Measurements from ENCODE around the gene NHLRC1. TPM values are rescaled to one million over a fixed set of nuclear protein-coding genes. Genes with fewer than 3 reads are reported as not detected.

Gene NHLRC1
- polyA plus RNA-seq, 1 of the 3 experiments (the other 2 are of a cell fraction), result 0.15 TPM

DNA sequence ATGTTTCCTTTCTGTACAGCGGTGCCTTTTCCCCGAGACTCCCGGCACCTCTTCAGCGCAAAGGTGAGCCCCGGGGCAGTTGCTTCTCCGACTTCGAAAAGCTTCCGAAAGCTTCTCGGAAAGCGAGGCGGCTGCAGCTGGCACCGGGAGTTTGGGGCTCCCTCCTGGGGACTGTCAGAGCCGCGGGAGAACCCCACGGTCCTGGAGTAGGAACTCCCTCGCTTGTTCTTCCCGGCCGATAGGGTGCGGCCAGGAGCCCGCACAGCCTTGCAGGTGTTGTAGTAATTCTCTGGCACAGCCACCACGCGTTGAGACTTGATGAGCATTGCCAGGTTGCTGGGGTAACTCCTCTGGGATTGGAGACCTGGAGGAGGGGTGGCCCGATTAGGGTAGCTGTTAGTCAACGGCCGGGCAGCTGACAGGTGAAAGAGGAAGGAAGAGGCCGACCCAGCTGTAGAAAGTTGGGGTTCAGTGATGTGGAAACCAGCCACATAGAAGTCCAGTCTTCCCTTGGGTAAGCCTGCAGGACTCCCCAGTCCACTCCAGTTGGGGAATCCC is 33.5 kb upstream of the NHLRC1 start:
- H3K36me3 ChIP-seq (replicated peaks in 1 of 2; ENCODE audit: control insufficient read depth in 1 of 2, insufficient read depth in 2 of 2, low read length in 1 of 2), result peaks cover 0 to 5% of the 10 kb centered on the region in 2 experiments
- H4K20me1 ChIP-seq (ENCODE audit: insufficient read depth), result no peaks in the 10 kb centered on the region
- H3K9me3 ChIP-seq, result no peaks in the 10 kb centered on the region
- H3K4me3 ChIP-seq (ENCODE audit: low read depth in 2 of 2, low read length in 1 of 2), result peak overlapping the region; percentile 92 to 99
- H3K79me2 ChIP-seq (ENCODE audit: insufficient read depth), result peaks cover 8% of the 10 kb centered on the region; the same call in 1 of the 2 replicates
- no peaks in the 10 kb centered on the region for H3K9me2 ChIP-seq
- peak overlapping the region; percentile 99; the same call in 1 of the 2 replicates for H2AFZ ChIP-seq (ENCODE audit: low read depth)
- 2% methylated on average over 18 of the region's 26 CpGs for WGBS (ENCODE audit: low lambda C conversion rate)
- H3K4me2 ChIP-seq, result peak overlapping the region; percentile 92
- ChIA-PET POLR2A (no interaction called here), CTCF (interaction anchor here (0.9 to 1.6 kb wide), 4 partner anchors 12 to 572 kb away, joined by 3 read pairs; partner anchors contain the start of gene DEK)
- peak overlapping the region; percentile 53 to 68; a peak in 3 of 4 replicates for H3K27ac ChIP-seq (ENCODE audit: low read depth in 2 of 2, low read length in 1 of 2)
- peak overlapping the region; percentile 82 for H3K9ac ChIP-seq
- peaks cover 12% of the 10 kb centered on the region for H3F3A ChIP-seq (replicated peaks; ENCODE audit: insufficient read depth)
- TF ChIP-seq CTCF (IDR thresholded peaks at IDR 0.05) (peak; percentile 48), SMC3 (IDR thresholded peaks at IDR 0.05; ENCODE audit: low read depth, low read length) (no peak), REST (IDR thresholded peaks at IDR 0.05; ENCODE audit: low read depth, low read length) (no peak), MAX (IDR thresholded peaks at IDR 0.05; ENCODE audit: low read depth) (0 out of 2 replicates have a peak, but pooled peaks have one; percentile 16), SIN3A (IDR thresholded peaks at IDR 0.05; ENCODE audit: borderline replicate concordance, low read depth, low read length) (peak; percentile 42; the same call in 1 of the 2 replicates), MXI1 (IDR thresholded peaks at IDR 0.05; ENCODE audit: low read depth, low read length) (no peak; the same call in 1 of the 2 replicates)
- peaks cover 15 to 19% of the 10 kb centered on the region in 2 experiments; a peak in 3 of 4 replicates for H3K4me1 ChIP-seq (ENCODE audit: control insufficient read depth in 1 of 2, insufficient read depth in 2 of 2, low read depth in 1 of 2, low read length in 1 of 2)
- H3K27me3 ChIP-seq (ENCODE audit: insufficient read depth), result no peaks in the 10 kb centered on the region
- DNase-seq, result peak; percentile 57

- Histone ChIP-seq H3K4me3 (ENCODE audit: low read depth in 2 of 2, low read length in 1 of 2) (peak within 1 kb of the TSS; percentile 92 to 99), H3K27me3 (ENCODE audit: insufficient read depth) (no peaks in the 10 kb centered on the region), H3K9ac (peak within 1 kb of the TSS; percentile 82), H3K36me3 (replicated peaks in 1 of 2; ENCODE audit: control insufficient read depth in 1 of 2, insufficient read depth in 2 of 2, low read length in 1 of 2) (peaks cover 0 to 5% of the 10 kb centered on the region in 2 experiments), H2AFZ (ENCODE audit: low read depth) (peak within 1 kb of the TSS; percentile 99), H3K27ac (ENCODE audit: low read depth in 2 of 2, low read length in 1 of 2) (peak within 1 kb of the TSS; percentile 70 to 76), H4K20me1 (ENCODE audit: insufficient read depth) (no peaks in the 10 kb centered on the region), H3K9me3 (no peaks in the 10 kb centered on the region), H3K4me2 (peak within 1 kb of the TSS; percentile 92), H3K4me1 (ENCODE audit: control insufficient read depth in 1 of 2, insufficient read depth in 2 of 2, low read depth in 1 of 2, low read length in 1 of 2) (peaks cover 15 to 19% of the 10 kb centered on the region in 2 experiments; a peak in 3 of 4 replicates), H3K79me2 (ENCODE audit: insufficient read depth) (peaks cover 8% of the 10 kb centered on the region; the same call in 1 of the 2 replicates), H3F3A (replicated peaks; ENCODE audit: insufficient read depth) (peaks cover 12% of the 10 kb centered on the region), H3K9me2 (no peaks in the 10 kb centered on the region)
- WGBS (ENCODE audit: low lambda C conversion rate), result 1% methylated on average over 49 of the region's 87 CpGs
- peak; percentile 100 for DNase-seq
- ChIA-PET POLR2A (no interaction called here), CTCF (interaction anchor here (1.4 to 1.6 kb wide), 2 partner anchors 19 to 109 kb away, joined by 3 read pairs; partner anchors contain the start of gene DEK)
- no peak; the same call in 1 of the 2 replicates for TF ChIP-seq MXI1 (IDR thresholded peaks at IDR 0.05; ENCODE audit: low read depth, low read length)
- no peak for TF ChIP-seq REST (IDR thresholded peaks at IDR 0.05; ENCODE audit: low read depth, low read length)
- no peak for TF ChIP-seq MEF2A (IDR thresholded peaks at IDR 0.05; ENCODE audit: borderline replicate concordance, low read depth)
- peak; percentile 21; the same call in 1 of the 2 replicates for TF ChIP-seq MAX (IDR thresholded peaks at IDR 0.05; ENCODE audit: low read depth)
- TF ChIP-seq POLR2AphosphoS5 (IDR thresholded peaks at IDR 0.05; ENCODE audit: low read depth, low read length), result no peak
- TF ChIP-seq EP300 (IDR thresholded peaks at IDR 0.05; ENCODE audit: borderline replicate concordance in 1 of 2, low read depth in 1 of 2, low read length in 1 of 2), result no peak; a peak in 1 of 4 replicates
- TF ChIP-seq ELF1 (IDR thresholded peaks at IDR 0.05), result peak; percentile 51
- TF ChIP-seq, protein P1, sequence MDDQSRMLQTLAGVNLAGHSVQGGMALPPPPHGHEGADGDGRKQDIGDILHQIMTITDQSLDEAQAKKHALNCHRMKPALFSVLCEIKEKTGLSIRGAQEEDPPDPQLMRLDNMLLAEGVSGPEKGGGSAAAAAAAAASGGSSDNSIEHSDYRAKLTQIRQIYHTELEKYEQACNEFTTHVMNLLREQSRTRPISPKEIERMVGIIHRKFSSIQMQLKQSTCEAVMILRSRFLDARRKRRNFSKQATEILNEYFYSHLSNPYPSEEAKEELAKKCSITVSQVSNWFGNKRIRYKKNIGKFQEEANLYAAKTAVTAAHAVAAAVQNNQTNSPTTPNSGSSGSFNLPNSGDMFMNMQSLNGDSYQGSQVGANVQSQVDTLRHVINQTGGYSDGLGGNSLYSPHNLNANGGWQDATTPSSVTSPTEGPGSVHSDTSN (IDR thresholded peaks at IDR 0.05), result no peak
Measured at GRCh38 chr6:18155150-18155863, 32.8 kb upstream of the NHLRC1 start, which contains the start of gene KDM1B. KDM1B (plus strand) TSS chr6:18155422; CDS start chr6:18159896, 4,474 bp downstream.

All from SK-N-SH (cell line).